GM13977 (cell line): ENCODE results near the gene GRIA4.

Experiments
- DNase-seq: peaks from one replicate; pipeline ENCODE4 v3.0.0; 2012; ENCODE audit warnings: low spot score
- in situ Hi-C: fragments of 300-500 bp; cut with MboI; formaldehyde crosslinking; loops from one replicate; pipeline ENCODE4 v1.12.0; 2022; ENCODE audit warnings: low sequenced_read_pairs, low pct_unique_long_range_greater_than_20kb, mixed read lengths, inconsistent platforms; ENCODE audit not compliant: unreplicated experiment
- TF ChIP-seq, protein P1 (sequence below): IDR thresholded peaks from 2 replicates; pipeline ENCODE4 v1.5.1; 2012; ENCODE audit warnings: mild to moderate bottlenecking, control low read depth; ENCODE audit not compliant: insufficient read depth; ENCODE audit errors: extremely low read depth, missing control alignments

GRIA4 gene

DNA sequence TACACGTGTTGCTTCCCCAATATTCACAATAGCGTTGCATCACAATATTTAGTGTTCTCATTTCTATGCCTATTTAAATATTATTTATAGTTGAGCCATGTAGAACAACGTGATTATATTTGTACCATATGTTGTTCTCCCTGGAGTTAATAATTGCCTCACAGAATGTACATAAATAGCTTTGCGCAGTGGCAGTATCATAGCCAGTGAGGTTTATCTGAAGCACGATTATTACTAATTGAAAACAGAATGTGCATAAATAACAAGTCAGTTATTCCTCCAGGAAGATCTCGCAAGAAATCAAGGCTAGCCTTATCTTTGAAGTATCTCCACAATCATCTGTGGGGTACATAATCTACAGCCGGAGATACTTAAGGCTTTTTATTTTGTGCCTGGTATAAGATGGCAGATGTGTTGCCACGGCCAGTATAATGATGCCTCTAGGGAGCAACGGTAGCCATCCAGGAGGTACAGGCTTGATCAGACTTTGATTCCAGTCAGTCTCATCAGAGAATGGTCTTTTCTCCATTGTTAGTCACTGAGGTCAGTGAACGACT is 214.7 kb downstream of the GRIA4 start:
- TF ChIP-seq, protein P1, sequence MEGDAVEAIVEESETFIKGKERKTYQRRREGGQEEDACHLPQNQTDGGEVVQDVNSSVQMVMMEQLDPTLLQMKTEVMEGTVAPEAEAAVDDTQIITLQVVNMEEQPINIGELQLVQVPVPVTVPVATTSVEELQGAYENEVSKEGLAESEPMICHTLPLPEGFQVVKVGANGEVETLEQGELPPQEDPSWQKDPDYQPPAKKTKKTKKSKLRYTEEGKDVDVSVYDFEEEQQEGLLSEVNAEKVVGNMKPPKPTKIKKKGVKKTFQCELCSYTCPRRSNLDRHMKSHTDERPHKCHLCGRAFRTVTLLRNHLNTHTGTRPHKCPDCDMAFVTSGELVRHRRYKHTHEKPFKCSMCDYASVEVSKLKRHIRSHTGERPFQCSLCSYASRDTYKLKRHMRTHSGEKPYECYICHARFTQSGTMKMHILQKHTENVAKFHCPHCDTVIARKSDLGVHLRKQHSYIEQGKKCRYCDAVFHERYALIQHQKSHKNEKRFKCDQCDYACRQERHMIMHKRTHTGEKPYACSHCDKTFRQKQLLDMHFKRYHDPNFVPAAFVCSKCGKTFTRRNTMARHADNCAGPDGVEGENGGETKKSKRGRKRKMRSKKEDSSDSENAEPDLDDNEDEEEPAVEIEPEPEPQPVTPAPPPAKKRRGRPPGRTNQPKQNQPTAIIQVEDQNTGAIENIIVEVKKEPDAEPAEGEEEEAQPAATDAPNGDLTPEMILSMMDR: no peak
- no peak for DNase-seq
- in situ Hi-C loops: no loop called here

DNA sequence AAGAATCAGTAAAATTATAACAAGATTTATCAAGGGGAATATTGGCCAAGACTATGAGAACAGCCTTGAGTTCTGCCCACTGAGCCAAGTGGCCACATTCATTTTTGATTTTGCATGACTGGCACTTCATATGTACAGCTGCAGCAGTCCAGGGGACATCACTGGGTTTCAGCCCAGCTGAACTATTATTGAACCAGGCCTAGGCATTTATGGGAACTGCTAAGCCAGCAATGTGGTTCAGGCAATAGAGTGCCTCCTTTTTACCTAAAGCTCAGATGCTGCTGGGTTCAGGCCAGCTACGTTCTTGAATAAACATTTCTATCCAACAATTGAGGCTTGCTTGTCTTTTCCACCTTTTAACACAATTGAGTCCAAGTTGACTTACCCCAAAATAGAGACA is 215.3 kb downstream of the GRIA4 start:
- in situ Hi-C loops: no loop called here
- TF ChIP-seq, protein P1: no peak
- DNase-seq: no peak

DNA sequence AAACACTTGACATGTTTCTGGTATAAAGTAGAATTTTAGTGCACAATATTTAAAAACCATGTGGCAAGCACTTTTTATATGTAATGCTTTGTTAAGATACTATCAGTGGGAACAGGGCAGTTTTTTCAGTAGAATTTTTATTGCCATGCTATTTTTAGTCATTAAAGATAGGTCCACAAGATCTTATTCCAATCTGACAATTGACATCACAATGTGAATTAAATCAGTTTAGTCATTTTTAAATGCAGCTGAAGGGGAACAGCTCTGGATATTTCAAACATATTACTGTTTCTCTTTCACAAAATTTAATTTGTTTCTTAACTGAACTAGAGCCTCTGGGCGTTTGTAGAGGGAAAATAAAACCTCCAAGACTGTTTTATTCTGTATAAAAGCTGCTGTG is 218.0 kb downstream of the GRIA4 start:
- no peak for DNase-seq
- in situ Hi-C loops: no loop called here
- TF ChIP-seq, protein P1: no peak

DNA sequence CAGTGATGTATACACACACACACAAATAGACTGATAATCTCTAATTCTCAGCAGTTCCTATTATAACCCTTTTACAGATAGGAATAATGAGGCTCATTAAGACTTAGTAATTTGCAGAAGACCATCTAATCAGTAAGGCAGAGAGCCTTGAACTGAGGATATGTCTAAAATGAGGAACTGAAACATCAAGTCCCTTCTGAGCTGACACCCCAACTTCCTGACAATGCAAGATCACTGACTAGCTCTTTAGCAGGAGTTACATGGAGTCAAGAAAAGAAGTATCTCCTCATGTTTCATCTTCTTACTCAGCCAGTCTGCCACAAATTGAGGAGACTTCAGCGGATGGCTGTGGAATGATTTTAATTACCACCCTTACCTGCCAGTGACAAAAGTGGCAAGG is 219.2 kb downstream of the GRIA4 start:
- in situ Hi-C loops: no loop called here
- peak; percentile 11 for DNase-seq
- TF ChIP-seq, protein P1: no peak

DNA sequence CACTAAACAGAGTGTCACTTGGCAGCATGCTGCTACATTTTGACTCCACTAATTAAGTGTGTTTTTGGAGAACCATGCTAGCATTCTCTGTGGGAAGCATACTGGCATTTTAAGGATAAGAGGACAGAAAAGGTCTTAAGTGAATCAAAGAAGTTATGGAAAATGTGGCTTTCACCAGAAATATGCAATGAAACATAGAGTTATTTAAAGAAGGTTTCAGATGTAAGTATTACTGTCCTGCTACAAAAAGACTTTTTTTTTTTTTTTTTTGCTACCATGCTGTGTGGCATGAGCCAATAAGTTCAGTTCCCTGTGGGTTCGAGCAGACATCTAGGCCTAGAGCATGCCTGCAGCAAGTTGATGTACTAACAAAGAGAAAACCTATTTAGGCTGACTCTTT is 224.6 kb downstream of the GRIA4 start:
- TF ChIP-seq, protein P1: no peak
- DNase-seq: no peak
- in situ Hi-C loops: no loop called here

DNA sequence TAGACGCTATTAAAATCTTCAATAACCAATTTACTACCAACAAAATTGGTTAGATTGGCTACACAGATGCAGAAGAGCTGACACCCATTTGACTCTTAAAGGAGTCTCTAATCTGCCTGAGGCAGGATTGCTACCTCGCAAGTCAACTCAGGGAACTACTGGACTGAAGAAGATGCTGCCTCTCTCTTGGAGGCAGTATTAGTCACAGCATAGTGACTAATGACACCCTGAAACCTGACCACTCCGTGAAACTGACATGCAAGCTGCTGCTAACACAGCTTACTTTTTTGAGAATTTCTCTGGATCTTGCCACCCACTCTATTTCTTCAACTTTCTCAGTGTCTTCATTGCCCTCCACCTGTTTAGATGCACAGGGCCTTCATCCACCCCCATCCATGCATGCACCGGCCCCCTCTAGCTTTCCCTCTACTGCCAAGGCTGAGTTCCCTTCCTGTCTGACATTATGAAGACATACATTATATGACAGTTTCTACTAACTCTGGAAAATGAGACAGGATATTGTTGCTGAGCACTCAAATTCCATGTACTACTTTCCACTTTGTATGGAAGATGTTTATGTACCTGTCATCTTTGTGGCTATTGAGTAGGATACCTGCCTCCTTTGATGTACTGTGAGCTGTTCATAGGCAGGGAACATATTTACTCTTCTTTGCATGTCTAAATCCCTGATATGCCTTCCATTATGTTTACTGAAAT is 229.0 kb downstream of the GRIA4 start:
- DNase-seq: no peak
- TF ChIP-seq, protein P1: no peak
- in situ Hi-C loops: no loop called here
